Measurements from ENCODE around the gene CTBP1. TPM values are rescaled to one million over a fixed set of nuclear protein-coding genes. Genes with fewer than 3 reads are reported as not detected.

CTBP1 gene
- total and polyA plus RNA-seq, 7 donors, result 109 to 165 (median 130) TPM

- intact Hi-C loops (cut with DNase I), result no loop called here
- H3K27me3 ChIP-seq (ENCODE audit: insufficient read depth in 3 of 3, low read length in 2 of 3), result peaks cover 0 to 7% (median 0%) of the 10 kb centered on the region in 3 donors
- H3K27ac ChIP-seq, result peak overlapping the region; percentile 76
- peak; percentile 59 to 73 for DNase-seq
- peaks cover 0 to 8% of the 10 kb centered on the region in 2 donors for H3K36me3 ChIP-seq (ENCODE audit: insufficient read depth in 1 of 2, low read depth in 1 of 2)
- peaks cover 58% of the 10 kb centered on the region for H3K4me1 ChIP-seq
- no peaks in the 10 kb centered on the region for H3K9me3 ChIP-seq
- peak overlapping the region; percentile 12 for H3K4me3 ChIP-seq
- no peak for TF ChIP-seq CTCF (IDR thresholded peaks at IDR 0.05)
- peak; percentile 69 to 82 (median 78) for ATAC-seq
- 15 to 30% (median 26%) methylated on average over 14 to 19 of the region's 20 CpGs for WGBS, 3 donors
Observed at GRCh38 chr4:1172971-1173757, 75.8 kb downstream of the CTBP1 start.

- ATAC-seq, result peak in 1 of 4 donors; percentile 26
- Histone ChIP-seq H3K27ac (peak within 1 kb of the TSS; percentile 76), H3K9me3 (no peaks in the 10 kb centered on the region), H3K4me1 (peaks cover 49% of the 10 kb centered on the region), H3K36me3 (ENCODE audit: insufficient read depth in 1 of 2, low read depth in 1 of 2) (peaks cover 0 to 8% of the 10 kb centered on the region in 2 donors), H3K27me3 (ENCODE audit: insufficient read depth in 3 of 3, low read length in 2 of 3) (peaks cover 0 to 7% (median 0%) of the 10 kb centered on the region in 3 donors), H3K4me3 (peak within 1 kb of the TSS; percentile 55)
- DNase-seq, result peak; percentile 49 to 67
- TF ChIP-seq CTCF (IDR thresholded peaks at IDR 0.05), result no peak
- WGBS, 3 donors, result 34 to 40% (median 36%) methylated on average over 44 to 54 of the region's 54 CpGs
- intact Hi-C loops (cut with DNase I), result no loop called here
Observed at GRCh38 chr4:1172228-1172851, 76.6 kb downstream of the CTBP1 start, which contains the start of gene SPON2. Gene SPON2, minus strand, starts transcription at chr4:1172583.

GRCh38 chr4:1171311-1172227 is 77.4 kb downstream of the CTBP1 start:
- DNase-seq, result peak; percentile 45 to 67

More at GRCh38 chr4:1171311-1172227, 77.4 kb downstream of the CTBP1 start:
- H3K9me3 ChIP-seq, result no peaks in the 10 kb centered on the region
- H3K36me3 ChIP-seq (ENCODE audit: insufficient read depth in 1 of 2, low read depth in 1 of 2), result peaks cover 0 to 8% of the 10 kb centered on the region in 2 donors
- H3K4me1 ChIP-seq, result peaks cover 42% of the 10 kb centered on the region
- WGBS, 3 donors, result 12 to 20% (median 16%) methylated on average over 78 to 88 of the region's 88 CpGs
- H3K4me3 ChIP-seq, result peak overlapping the region; percentile 55
- no peak overlapping the region for H3K27ac ChIP-seq
- intact Hi-C loops (cut with DNase I), result no loop called here
- TF ChIP-seq CTCF (IDR thresholded peaks at IDR 0.05), result no peak
- no peak for ATAC-seq
- H3K27me3 ChIP-seq (ENCODE audit: insufficient read depth in 3 of 3, low read length in 2 of 3), result peaks cover 0 to 7% (median 0%) of the 10 kb centered on the region in 3 donors
